GM18517 (cell line): ENCODE results near the gene CD72.
"Not testable (repeated sequence)": the region's sequence is repeated elsewhere in the genome, so short reads cannot be mapped to it uniquely, and the experiment has no call there.

Experiments
- ATAC-seq: cut with Tn5 transposase; IDR thresholded peaks from one replicate; pipeline ENCODE4 v1.9.1; 2021; ENCODE audit warnings: mild to moderate bottlenecking, moderate library complexity; ENCODE audit not compliant: unreplicated experiment

Gene CD72

GRCh38 chr9:35598866-35599590 is 19.2 kb downstream of the CD72 start:
- ATAC-seq = no peak

DNA sequence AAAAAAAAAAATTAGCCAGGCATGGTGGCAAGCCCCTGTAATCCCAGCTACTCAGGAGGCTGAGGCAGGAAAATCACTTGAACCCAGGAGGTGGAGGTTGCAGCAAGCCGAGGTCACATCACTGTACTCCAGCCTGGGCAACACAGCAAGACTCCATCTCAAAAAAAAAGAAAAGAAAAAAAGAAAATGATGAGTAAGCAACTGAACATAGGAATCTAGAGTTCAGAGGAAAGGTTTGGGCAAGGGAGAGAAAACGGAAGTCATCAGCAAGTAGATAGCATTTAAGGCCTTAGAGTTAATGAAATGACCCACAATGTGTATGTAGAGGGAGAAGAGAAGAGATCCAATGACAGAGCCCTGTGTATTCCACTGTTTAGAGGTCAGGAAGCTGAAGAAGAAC is 21.3 kb downstream of the CD72 start:
- not testable (repeated sequence) for ATAC-seq

DNA sequence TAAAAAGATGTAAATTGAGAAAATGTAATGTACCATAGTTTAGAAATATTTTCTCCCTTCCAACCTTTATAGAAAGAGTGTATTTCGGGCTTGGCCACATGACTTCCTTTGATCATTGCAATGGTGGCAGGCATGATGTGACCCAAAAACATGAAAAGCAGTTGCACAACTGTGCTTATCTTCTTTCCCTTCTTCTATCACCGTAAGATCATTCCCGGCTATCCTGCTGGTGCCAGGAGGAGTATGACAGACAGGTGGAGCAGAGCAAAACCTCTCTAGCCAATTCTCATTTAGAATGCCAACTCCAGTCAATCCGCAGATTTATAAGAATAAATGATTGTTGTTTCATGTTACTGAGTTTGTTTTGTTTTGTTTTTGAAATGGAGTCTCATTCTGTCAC is 23.7 kb downstream of the CD72 start:
- ATAC-seq = no peak

- no peak for ATAC-seq
These were observed 24.6 kb downstream of the CD72 start for GRCh38 chr9:35593581-35593980.

GRCh38 chr9:35588506-35588905 is 29.7 kb downstream of the CD72 start:
- not testable (repeated sequence) for ATAC-seq

DNA sequence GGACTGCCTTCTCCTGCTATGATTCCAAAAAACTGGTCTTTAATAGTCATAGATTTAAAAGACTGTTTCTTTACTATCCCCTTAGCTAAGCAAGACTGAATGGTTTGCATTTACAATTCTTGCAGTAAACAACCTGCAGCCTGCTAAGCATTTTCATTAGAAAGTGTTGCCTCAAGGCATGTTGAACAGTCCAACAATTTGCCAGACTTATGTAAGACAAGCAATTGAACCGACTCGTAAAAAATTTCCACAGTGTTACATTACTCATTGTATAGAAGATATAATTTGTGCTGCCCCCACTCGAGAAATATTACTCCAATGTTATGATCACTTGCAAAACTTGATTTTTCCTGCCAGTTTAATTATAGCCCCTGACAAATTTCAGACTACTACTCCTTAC is 33.5 kb downstream of the CD72 start:
- not testable (repeated sequence) for ATAC-seq

- not testable (repeated sequence) for ATAC-seq
These were observed 34.7 kb downstream of the CD72 start for GRCh38 chr9:35583521-35583920.

GRCh38 chr9:35579659-35580227 is 38.5 kb downstream of the CD72 start:
- ATAC-seq = not testable (repeated sequence)

- ATAC-seq = no peak
These were observed 39.1 kb downstream of the CD72 start for GRCh38 chr9:35579130-35579529.

DNA sequence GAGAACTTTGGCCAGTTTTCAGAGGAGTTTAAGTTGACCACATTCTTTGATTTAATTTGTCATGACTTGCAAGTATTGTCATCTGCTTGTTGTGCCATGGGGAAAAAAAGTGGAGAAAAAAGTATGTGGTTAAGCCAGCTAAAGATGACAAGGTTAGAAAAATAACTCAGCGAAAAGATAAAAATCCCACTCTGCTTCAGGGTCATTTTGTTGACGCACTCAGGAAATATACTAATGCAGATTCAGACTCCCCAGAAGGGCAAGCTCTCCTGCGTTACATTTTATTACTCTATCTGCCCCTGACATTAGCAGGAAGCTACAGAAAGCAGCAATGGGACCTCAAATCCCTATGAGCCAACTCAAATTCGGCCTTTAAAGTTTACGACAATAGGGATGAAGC is 40.7 kb downstream of the CD72 start:
- no peak for ATAC-seq

- no peak for ATAC-seq
These were observed 42.7 kb downstream of the CD72 start for GRCh38 chr9:35575478-35575877.

GRCh38 chr9:35574578-35575122 is 43.6 kb downstream of the CD72 start:
- no peak for ATAC-seq

DNA sequence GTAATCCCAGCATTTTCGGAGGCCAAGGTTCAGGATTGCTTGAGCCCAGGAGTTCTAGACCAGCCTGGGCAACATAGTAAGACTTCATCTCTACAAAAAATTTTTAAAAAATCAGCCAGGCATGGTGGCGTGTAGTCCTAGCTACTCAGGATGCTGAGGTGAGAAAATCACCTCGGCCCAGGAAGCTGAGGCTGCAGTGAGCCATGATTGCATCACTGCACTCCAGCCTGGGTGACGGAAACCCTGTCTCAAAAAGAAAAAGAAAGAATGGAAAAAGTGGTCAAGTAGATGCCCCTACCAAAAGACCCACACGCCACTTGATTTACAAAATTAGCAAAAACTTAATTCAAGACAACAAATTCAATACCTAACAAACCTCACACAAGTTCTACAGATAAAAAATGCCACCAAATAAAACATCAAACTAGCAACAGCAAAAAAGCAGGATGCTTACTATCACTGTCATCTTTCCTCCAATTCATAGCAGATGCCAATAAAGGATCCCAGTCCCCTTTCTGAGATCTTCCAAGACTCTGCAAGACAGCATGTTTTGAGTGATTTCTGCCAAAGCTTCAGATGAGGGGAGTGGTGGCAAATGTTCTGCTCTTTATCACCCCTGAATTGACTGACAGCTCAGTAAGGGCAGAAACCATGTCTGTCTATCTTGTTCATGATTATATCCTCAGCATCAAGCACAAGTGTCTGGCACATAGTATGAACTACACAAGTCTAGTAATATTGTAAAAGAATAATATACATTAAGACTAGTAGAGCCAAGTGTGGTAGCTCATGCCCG is 47.3 kb downstream of the CD72 start:
- no peak for ATAC-seq

GRCh38 chr9:35569206-35569605 is 49.0 kb downstream of the CD72 start:
- ATAC-seq = no peak

- no peak for ATAC-seq
These were observed 50.0 kb downstream of the CD72 start for GRCh38 chr9:35568196-35568595.

DNA sequence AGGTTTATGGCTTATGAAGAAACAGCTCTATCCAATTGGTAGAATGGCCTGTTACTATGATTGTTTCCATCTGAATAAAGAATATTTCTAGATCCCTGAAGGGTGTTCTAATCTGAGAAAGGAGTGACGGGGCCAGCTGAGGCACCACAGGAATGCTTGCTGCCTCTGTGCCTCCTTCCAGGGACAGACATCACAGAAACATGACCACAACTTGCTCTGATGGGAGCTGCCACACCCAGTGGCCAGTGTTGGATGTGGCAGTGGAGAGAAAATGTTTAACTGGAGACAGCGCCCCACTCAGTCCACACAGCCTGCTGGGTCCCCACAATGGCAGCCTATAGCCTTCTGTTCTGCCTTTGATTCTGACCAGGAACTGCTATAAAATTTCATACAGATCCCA is 51.8 kb downstream of the CD72 start:
- no peak for ATAC-seq

GRCh38 chr9:35564658-35565061 is 53.6 kb downstream of the CD72 start:
- no peak for ATAC-seq

DNA sequence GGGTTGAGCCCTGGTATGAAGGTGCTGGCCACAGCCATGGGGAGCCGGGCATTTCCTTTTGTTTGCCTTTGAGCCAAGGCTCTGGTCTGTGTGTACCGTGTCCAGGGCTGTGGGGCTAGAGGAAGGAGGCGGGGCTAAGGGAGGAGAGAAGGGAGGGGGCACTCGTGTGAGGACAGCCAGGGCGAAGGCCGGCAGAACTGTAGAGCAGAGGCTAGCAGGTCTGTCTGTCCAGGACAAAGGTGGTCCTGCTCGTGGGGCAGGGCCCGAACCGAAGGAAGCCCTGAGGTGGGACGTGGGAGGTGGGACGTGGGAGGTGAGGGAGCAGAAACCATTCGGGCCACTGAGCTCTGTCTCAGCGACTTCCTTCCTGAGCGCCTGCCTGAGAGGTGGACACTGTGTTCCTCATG is 54.4 kb downstream of the CD72 start:
- ATAC-seq = no peak

- no peak for ATAC-seq
These were observed 55.1 kb downstream of the CD72 start for GRCh38 chr9:35562895-35563780.

DNA sequence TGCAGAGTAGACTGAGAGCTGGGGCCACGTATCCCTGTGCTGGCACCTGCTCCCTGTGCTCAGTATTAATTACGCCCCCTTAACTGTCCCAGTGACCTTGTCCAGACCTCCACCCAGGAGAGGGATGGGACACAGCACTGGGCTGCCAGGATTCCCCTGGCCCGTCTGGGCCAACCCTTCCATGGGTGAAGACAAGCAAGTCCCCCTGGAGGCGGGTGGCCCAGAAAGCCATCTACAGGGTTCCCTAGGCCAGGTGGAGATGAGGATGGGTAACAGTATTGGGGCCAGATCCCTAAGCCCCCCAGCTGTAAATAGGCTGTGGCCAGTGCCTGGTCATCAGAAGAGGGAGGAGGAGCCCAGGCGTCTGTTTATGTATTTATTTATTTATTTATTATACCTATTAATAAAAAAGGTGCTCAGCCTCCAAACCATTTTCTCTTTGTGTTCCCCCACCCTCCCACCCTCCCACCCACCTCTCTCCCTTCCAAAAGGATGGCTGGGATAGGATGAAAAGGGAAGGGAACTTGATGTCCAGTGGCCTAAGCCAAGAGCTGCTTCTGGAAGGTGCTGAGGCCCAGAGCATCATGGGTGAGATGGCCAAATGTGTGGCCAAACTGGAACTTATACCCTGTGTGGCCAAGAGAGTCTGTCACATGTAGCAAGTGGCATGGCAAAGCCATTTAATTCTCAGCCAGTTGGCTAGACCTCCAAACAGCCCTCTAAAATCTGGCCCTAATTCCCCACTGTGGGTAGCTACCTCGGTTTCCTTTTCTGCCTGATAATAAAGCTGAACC is 56.5 kb downstream of the CD72 start:
- no peak for ATAC-seq
